GM18861 (cell line): Measurements from ENCODE around the gene PHLDA3.

Experiments used
- ATAC-seq: cut with Tn5 transposase; IDR thresholded peaks from one replicate; pipeline ENCODE4 v1.9.1; 2021; ENCODE audit not compliant: unreplicated experiment

The PHLDA3 gene

DNA sequence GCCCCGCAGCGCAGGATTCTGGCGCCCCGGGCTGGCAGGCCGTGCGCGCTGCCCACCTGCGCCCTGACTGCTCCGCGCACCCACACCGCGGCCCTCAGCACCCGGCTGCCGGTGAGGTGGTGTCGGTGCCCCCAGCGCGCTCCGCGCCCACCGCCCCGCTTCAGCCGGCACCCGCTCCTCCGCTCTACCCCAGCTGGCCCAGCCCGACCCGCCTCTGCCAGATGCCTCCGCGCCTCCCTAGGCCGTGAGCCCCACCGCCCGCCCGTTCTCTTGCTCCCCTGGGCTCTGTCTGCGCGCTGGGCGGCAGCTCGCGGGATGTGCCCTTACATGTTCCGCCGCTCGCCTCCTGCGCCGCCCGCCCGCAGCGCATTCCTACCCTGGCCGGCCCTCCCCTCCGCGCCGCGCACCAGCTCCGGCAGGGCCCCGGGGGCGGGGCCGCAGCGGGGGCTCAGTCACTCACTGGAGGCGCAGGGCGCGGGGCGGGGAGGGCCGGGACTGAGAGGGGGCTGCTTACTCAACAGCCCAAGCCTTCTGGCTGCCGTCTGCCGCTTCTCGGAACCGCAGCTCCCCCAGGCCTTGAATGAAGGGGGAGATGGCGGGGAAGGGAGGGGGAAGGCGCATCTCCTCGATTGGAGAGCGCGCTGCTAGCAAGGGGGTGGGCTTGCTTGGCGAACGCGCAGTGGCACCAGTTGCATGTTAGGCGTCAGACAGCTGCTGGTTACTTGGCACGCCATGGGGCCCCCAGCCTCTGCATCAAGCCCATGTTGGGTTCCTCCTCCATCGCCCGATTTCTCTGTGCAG, at the start of gene PHLDA3:
Gene PHLDA3 (minus strand): TSS at position 345 of the 801 bp plus-strand sequence. CDS start 402 bp downstream, outside the sequence.
- peak; percentile 61 for ATAC-seq

DNA sequence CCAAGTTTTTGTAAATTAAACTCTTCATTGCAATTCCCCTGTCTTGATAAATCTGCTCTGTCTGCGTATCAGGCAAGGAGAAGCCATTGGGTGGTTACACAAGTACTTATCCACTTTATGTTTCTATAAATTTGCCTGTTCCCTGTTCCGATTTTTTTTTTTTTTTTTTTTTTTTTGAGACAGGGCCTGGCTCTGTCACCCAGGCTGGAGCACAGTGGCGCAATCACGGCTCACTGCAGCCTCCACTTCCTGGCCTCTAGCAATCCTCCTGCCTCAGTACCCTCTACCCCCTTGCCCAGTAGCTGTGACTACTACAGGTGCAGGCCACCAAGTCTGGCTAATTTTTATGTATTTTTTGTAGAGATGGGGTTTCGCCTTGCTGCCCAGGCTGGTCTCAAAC, 49.1 kb upstream of the PHLDA3 start:
- ATAC-seq, result no peak

DNA sequence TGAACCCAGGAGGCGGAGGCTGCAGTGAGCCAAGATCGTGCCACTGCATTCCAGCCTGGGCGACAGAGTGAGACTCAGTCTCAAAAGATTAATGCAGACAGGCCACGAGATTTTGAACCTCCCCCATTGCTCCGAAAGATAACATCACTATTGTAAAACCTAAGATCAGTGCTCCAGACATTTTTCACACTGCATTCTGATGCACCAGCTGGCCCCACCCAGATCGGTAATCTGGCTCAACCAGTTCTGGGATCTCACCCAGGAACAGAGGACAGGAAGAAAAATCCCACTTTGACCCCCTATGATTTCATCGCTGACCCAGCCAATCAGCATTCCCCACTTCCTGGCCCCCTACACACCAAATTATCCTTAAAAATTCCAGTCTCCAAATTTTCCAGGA, 48.6 kb upstream of the PHLDA3 start:
- no peak for ATAC-seq

DNA sequence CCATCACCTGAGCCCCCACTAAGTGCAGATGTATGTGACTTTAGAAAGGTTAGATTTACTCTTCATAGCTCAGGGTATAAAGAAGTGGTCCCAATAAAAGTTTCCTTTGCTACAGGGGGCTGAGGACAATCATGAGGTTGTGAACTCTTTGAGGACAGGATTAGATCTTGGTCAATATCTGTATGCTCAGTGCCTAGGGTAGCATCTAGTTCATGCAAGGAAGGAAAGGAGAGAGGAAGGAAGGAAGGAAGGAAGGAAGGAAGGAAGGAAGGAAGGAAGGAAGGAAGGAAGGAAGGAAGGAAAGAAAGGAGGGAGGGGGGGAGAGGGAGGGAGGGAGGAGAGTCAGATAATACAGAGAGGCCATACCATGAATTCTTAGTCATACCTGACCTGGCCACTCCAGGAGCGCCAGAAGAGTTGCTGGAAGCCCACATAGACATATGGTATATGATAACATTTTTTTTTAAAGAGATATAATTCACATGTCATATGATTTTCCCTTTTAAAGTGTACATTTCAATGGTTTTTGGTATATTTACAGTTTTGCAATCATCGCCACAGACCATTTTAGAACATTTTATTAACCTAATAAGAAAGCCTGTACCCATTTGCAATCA, 47.6 kb upstream of the PHLDA3 start:
- no peak for ATAC-seq

DNA sequence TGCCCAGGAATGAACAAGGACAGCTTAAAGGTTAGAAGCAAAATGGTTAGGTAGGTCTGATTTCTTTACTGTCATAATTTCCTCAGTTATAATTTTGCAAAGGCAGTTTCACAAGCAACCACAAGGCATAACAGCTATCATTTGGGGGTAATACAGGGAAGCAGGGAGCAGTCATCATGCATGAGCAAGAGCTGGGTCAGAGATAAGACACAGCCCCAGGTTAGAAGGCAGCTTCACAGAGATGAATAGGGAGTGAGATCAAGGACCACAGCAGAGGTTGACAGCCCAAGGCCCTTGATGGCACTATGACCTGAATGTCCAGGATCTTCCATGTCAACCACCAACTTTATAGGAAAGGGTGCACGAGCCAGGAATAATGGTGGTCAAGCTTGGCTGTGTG, 46.9 kb upstream of the PHLDA3 start:
- ATAC-seq, result no peak

DNA sequence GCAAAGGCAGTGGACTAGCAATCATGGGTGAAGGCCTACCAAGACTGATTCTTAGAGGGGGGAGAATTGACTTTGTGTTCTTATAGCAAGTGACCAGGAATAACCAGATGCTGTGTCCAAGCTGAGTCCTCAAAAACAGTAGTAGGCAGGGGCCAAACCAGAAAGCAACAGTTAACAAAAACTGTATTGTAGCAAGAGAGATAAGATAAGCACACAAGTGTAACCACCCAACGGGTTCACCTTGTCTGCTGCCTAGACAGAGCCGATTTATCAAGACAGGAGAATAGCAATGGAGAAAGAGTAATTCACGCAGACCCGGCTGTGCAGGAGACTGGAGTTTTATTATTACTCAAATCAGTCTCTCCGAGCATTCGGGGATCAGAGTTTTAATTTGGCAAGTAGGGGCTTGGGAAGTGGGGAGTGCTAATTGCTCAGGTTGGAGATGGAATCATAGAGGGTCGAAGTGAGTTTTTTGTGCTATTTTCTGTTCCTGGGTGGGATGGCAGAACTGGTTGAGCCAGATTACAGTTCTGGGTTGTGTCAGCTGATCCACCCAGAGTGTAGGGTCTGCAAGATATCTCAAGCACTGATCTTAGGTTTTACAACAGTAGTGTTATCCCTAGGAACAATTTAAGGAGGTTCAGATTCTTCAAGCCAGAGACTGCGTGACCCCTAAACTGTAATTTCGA, 46.2 kb upstream of the PHLDA3 start:
- no peak for ATAC-seq

DNA sequence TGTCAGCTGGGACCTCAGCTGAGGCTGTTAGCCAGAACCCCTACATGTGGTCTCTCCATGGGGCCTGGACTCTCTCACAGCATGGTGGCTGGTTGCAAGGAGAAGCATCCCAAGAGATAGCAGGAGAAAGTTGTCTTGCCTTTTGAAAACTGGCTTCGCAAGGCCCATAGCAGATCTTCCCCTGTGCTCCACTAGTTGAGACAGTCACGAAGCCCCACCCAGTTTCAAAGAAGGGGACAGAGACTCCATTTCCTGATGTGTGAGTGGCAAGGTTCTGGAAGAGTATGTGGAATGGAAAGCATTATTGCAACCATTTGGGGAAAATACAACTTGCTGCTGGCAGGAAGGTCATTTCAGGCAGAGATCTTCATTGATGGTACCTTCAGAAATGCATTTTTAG, 45.5 kb upstream of the PHLDA3 start:
- no peak for ATAC-seq

DNA sequence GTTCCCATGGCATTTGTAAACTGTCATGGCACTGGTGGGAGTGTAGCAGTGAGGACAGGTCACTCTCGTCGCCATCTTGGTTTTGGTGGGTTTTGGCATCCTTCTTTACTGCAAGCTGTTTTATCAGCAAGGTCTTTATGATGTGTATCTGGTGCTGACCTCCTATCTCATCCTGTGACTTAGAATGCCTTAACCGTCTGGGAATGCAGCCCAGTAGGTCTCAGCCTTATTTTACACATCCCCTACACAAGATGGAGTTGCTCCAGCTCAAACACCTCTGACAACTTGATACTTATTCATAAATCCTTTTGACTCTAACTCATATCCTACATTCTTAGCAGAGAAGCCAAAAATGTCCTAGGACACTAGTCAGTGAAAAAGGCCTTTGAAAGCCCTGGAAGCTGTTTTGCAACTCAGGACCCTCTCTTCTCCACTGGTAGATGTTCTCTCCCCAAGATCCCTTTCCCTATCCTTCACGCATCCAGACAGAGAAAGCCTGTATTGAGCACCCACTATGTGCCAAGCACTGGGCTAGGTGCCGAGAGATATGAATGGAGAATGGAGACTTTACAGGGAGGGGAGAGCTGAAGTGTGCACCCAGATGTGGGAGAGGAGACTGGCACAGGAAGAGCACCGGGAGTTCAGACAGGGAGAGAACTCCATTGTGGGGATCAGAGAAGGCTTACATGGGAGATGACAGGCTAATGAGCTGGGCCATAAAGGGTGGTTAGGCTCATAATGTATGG, 44.7 kb upstream of the PHLDA3 start:
- no peak for ATAC-seq

DNA sequence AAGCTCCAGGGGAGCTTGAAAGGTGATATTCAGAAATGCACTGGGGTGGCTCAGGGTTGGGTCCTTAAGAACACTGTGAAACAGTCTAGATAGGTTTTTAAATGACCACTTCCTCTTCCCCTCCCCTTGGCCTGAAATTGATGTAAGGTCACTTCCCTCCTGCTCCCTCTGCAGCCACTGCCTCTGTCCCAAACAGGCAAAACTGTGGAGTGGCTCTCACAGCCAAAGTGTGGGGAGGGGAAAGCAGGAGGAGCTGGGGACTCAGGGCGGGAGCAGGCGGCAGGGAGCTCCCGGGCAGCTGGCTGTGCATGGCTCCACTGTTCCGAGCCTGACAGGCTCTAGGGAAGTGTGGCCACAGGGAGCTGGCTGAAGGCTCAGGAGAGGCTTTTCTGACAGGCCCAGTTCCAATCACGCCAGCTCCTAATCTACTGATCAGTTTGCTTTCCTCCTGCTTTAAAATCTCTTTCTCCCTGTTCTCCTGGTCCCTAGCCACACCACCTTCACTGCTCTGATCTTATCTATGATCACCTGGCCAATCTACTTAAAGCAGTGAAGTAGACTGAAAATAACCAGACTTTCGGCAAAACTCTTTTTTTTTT, 43.1 kb upstream of the PHLDA3 start:
- peak; percentile 39 for ATAC-seq

DNA sequence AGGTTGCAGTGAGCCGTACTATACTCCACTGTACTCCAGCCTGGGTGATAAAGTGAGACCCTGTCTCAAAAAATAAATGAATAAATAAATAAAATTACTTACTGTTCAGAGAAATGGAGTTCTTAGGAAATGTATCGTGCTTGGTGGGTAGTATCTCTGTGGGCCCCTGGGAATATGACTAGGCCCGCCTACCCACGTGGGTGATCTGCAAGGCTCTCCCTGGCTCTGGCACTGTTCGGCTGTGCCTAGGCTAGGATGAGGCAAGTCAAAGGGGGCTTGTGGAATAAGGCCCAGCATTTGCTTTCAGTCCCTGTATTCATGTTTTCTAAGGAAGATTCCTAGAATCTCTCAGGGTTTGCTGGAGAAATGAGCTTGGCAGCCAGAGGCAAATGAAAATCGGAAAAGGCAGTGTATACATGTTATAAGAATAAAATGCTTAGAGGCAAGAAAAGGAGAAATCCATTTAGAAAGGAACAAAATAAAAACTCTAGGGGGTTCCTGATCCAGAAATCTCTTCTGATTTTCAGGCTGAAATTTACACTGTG, 42.5 kb upstream of the PHLDA3 start:
- no peak for ATAC-seq

DNA sequence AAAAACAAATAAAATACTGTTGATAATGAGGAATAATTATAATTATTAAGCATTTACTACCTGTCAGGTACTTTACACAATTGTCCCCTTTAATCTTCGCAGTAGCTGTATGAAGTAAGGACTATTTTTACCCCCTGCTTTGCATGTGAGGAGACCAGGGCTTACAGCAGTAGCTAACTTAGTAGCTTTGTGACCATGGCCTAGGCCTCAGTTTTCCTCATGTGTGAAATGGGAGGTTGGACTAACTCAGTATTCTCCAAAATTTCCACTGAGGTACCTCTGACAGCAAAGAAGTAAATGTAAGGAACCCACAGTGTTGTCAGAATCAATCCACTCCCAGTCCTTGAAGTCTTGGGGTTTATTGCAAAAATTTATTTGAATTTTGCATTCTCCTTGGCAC, 41.7 kb upstream of the PHLDA3 start:
- ATAC-seq, result no peak

DNA sequence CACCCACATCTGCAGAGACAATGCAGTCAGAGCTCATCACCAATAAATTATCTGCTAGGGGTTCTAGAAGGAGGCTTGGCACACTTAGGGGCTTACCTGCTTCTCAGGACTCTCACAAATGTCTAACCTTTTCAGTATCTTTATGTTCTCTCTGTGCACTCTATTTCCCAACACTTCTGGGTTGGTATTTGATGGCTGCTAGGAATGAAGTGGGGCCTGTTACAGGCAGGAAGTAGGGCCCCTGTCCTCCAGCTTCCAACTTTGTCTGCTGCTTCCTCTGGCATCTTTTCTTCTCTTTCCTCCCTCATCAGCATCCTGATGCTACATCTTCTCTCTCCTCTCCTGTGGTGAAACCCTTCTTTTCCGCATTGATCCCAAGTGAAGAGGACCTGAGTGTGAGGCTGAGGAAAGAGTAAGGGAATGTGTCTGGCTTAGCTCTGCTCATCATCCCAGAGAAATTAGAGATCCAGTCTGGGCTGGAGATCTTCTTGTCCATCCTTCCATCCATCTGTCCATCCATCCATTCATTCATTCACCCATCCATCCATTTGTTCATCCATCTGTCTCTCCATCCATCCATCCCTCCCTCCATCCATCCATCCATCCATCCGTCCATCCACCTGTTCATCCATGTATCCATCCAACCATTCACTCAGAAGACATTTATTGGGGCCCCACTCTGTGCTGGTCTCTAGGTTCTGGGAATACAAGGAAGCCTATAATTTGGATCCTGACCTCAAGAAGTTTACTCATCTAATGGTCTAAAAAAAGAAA, 40.8 kb upstream of the PHLDA3 start:
- no peak for ATAC-seq

DNA sequence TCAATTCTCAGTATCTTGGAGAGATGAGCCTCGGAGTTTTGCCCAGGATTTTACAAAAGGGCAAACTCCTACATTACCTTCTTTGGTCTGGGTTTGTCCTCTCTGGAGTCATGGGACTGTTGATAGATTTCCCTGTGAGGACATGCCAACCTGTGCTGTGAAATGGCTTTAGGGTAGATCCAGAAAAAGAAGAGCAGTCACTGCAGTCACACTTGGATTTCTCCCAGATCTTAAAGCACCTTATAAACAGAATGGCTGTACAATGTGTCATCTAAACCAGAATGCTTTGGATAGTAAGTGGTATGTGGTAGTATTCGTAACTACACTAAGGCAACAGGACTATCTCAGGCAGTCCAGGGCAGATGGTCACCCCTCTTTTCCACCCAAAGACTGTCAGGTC, 39.8 kb upstream of the PHLDA3 start:
- ATAC-seq, result no peak

DNA sequence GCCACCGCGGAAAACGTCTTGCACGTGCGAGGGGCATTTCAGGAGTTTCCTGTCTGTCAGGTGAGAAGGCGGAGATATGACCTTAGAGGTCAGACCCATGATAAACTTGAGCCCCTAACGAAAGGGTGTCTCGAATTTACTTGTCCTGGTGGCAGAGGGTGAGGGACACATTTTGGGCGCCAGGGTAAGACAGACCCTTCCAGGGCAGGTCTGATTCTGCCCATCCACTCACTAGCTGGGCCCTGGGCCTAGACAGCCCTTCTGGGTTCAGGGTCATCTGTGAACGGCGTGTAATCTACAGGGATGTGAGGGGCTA, 38.3 kb upstream of the PHLDA3 start:
- ATAC-seq, result no peak

DNA sequence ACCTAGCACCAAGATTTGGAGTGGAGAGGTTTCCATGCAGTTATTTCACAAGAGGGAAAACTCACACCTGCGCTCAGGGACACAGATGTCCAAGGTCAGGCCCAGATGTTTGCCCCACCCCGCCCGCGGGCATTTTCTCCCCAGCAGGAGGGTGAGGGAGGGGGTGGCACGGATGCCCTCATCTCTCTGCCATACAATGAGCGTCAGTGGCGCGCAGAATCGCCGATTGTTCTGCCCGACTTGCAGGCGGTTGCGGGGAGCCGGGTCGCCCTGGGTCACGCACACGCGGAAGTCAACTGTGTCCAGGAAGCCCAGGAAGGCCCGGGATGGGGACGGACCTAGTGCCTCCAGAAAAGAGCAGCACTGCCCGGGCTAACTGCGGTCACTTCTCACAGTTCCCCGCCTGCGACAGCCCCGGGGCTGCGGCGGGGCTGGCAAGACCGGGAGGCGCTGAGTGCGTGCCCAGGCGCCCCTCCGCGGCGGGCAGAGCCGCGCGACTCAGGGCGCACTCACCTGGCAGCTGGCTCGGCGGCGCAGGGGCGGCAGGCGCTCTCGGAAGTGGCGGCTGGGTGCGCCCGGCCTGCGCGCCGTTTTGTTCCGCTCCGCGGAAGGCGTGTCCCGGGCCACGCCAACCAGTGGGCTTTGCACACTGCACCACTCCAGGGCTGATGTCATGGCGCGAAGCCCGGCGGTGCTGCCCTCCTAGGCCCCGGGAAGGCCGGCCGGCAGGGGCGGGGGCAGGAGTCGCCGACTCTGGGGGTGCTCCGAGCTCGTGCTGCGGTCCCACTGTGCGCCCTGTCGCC, 37.8 kb upstream of the PHLDA3 start, which contains the start of gene CSRP1:
Gene CSRP1 (minus strand): TSS at position 567 of the 803 bp plus-strand sequence. CDS start 10,820 bp downstream, outside the sequence.
- peak; percentile 79 for ATAC-seq

DNA sequence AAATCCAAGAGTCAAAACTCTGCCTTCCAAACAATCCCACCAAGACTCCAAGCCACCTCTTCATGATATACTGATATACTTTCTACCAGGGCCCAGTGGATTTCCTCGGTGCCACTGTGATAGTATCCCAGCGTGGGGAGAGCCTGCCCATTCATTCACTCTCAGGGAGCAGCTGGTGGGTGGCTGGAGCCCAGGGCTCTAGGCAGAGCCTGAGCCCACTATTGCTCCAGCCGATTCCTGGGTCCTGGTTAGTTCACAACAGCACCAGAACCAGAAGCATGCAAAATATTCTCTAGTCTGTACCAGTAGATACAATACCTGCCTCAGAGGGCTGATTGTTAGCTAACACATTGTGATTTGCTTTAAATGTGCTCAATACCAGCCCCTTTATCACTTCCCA, 37.1 kb upstream of the PHLDA3 start:
- ATAC-seq, result no peak

DNA sequence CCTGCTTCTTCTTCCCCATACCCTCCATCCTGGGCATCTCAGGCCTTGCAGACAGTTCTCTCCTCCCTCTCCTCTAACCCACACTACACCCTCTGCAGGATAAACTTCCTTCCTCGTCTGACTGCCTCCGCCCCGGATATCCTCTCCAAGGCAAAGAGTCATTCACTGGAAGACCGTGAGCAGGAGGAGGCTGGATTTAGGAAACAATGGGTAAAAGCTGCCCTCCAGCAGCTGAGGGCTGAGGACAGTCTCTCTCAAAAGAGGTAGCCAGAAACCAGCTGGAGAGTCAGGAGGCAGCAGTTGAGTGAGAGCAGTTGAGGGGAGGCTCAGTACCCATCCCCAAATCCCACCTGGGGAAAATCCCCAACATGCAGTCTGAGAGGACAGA, 36.5 kb upstream of the PHLDA3 start:
- ATAC-seq, result no peak

DNA sequence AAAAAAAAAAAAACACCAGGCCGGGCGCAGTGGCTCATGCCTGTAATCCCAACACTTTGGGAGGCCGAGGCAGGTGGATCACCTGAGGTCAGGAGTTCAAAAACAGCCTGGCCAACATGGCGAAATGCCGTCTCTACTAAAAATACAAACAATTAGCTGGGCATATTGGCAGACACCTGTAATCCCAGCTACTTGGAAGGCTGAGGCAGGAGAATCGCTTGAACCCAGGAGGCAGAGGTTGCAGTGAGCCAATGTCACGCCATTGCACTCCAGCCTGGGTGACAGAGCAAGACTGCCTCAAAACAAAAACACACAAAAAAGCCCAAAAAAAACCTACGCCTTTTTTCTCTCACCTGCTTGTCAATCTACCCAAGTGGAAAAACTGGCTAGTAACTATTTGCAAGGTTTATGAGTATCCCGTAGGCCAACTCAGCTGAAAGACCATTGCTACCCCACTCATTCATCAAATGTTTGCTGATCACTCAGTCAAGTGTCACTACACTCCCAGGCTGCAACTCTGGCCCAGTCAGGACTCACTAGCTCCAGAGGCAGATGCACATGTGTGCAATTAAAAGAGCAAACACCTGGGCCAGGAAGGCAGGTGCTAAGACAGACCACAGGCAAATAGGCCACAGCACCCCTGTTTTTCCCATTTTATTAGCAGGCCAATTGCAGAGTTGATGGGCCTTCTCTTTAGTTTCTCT, 36.0 kb upstream of the PHLDA3 start:
- no peak for ATAC-seq
